DMS 273 treated with DMSO at 0.1 percent for 48 hours (cell line): ENCODE data around the gene SSRP1.

Source experiments
- DNase-seq: peaks from one replicate; lab custom pipeline; 2025; lab: John Stamatoyannopoulos, UW

The SSRP1 gene

DNA sequence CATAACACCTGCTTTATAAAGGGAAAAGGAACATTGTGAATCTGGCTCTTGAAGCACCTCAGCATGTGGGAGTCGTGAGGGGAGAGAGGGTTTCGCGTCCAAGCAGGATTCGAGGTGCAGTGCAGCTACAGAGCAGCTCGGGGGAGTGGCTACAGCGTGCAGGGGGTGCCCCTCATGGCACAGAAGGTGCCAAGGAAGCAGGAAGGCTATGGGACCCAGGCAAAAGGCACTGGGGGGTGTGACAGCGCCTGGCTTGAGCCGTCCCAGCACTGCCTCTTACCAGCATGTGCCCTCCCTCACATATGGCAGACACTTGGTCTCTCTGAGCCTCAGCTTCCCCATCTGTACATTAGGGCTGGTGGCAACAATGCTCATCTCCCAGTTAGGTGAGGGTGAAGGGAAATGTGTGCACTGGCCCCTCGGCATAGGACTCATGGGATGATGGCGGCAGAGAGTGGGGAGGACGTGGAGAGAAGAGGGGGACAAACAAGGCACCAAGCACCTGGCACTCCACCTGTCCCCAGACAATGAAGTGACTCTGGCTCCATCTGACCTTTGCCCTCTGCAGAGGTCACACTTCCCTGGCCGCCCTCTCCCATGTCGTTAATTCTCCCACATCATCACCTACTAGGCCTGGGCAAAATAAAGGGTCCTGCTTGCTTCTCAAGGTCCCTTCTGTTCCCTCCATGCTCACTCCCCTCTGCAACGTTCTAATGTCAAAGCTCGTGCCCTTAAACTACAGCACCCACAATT lies 21.3 kb downstream of the SSRP1 start:
- no peak for DNase-seq

DNA sequence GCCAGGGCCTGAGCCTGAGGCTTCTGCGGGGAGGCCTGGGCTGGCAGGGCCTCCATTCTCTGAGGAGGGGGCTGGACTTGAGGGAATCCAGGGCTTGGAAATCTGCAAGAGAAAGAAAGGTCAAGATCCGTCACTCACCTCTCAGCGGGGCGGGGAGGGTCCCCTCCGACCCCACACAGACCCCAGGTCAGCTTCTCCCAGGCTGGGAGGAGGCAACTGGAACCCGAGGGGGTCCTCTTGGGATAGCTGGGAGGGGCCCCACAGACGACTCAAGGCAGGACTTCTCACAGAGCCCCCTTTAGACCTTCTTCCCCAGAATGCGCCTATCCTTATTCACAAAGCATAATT lies 21.9 kb downstream of the SSRP1 start:
- DNase-seq: no peak

DNA sequence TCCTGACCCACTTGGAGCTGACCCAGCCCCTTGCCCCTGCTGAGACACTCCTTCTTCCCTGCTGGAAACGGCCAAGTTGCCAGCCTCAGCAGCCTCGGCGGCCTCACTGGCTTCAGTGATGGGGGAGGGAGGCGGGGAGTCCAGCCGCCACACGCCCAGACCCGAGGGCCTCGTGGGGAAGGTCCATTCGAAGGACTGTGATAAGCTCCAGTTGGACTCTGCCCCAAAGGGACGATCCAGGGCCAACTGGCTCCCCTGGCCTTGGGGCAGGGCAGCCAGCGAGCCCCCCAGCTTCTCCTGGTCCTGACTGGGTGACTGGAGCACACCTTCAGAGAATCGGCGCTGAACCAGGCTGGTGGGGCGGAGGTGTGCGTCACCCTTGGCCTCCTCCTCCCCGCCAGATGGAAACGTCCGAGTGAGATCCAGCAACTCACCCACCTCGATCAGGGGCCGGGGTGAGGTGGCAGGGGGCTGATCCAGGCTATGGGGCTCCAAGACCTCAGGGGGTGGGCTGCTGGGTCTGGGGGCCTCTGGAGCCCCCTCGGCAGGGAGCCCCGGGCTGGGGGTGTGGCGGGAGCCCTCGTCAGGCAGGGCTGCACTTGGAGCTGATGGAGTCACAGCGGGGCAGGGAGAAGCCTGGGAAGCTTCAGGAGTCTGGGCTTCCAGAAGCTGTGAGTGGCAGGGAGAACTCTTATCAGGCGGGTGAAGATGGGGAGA lies 22.5 kb downstream of the SSRP1 start:
- DNase-seq: no peak

DNA sequence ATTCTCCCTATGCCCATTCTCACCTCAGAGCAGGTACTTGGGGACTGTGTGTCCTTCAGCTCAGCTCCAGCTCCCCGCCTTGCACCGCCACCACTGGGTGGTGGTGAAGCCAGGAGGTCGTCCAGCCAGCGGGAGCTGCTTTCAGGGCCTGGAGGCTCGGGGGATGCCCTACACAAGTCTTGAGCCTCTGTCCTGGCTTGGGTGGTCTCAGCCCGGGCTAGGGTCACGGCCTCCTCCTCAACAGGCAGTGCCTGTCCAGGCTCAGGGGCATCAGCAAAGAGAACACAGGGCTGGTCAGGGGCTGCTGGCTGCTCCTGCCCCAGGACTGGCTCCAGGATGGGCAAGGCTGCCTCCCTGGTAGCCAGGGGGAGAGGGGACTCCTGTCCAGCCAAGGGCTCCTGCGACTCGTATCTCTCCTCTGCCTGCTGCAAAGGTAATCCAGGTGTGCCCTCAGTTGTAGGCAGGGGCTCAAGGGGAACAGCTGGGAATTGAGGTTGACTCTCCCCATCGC lies 23.1 kb downstream of the SSRP1 start:
- DNase-seq: no peak

DNA sequence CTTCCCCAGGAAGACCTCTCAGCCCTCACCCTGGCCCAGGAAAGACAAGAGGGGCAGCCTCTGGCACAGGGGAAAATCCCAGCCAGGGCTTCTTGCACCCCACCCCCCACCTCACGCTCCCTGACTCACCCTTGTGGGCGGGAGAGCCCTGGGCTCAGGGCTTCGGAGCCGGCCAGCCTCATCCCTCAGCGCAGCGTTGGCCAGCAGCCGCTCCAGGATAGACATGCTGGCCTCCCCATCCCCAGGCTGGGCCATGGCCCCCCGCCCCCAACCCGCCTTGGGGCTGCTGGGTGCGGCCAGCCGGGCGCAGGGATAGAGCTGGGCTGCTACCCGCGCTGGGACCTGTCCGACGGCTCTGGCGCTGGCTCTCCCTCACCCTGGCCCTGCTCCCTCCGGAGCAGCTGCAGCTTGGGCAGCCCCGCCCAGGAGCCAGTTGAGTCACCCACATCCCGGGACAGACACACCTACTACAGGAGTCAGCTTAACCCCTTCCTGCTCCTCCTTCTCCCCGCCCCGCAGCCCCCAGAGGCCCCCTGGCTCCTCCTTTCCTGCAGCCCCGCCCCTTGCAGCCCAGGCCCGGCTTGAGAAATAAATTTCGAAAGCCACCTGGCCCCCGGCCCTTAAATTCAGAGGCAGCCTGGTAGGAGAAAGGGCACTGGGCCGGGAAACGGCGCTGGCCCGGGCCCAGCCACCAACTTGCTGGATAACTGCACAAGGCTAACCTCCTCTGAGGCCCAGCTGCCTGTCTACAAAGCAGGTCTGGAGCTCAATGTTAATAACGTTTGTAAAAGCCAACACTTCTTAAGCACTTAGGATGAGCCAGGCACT lies 24.4 kb downstream of the SSRP1 start:
- peak; percentile 50 for DNase-seq

DNA sequence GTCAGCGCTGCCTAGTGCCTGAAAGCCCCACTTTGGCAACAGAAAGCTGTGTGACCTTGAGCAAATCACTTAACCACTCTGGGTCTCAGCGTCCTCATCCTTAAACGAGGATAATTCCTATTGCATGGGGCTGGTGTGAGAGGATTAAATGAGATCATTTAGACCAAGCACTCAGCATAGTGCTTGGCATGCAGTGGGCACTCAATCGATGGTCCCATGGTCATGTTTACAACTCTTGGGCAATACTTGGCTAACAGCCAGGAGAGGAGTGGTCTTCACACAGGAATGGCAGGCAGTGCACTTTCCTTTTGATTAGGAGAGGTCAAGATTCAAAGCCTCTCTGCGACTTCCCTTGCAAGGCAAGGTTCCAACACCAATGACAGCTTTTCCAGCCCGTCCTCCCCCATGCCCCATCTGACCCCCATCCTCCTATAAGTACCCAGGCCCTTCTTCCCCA lies 25.0 kb downstream of the SSRP1 start:
- no peak for DNase-seq

DNA sequence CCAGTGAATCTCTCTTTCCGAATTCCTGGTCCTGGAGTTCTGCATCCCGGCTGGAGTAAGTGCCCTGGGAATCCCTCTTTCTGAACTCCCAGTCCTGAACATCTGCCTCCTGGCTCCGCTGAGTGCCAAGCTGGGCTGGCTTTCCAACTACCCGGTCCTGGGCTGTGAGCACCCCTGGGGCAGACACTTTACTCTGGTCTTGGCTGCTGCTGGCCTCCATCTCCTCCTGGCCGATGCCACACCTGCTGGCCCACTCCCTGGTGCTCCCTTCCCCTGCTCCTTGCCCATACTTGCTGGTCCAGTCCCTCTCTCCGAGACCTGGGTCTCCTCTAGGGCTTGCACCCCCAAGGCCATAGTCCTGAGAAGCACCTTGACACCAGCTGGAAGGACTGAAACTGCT lies 25.6 kb downstream of the SSRP1 start:
- DNase-seq: no peak

DNA sequence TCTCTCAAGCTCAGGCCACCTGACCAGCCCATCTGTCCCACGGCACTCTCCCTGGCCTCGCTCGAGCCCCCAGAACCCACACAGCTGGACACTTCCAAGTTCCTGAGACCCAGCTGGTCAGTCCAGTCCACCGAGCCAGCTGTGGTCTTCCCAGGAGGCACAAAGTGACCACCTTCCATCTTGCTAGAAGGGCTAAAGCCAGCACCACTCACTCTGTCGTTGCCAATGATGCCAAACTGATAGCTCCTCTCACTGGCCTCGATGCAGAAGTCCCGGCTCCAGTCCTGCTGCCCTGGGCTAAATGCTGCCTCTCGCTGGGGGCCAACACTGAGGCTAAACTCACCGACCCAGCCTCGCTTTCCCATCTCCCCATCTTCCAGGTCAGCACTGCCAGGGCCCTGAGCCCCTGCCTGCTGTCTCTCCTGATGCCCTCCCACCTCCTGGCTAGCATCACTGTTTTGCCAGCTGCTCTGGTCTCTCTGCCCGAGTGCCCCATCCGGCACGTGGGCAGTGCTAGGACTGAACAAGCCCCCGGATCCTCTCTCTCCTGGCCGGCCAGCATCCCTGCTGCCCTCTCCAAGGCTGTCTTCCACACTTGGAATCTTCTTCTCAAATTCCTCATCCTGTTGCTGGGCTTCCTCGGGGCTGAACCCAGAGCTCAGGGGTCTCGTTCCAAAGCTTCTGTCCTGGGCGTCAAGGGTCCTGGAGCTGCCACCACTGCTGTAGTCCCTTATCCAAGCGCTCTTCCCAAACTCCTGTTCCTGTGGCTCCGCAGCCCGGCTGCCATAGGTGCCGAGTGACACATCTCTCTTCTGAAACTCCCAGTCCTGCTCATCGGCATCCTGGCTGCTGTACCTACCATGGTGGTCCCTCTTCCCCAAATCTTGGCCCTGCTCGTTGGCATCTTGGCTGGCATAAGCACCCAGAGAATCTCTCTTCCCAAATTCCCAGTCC lies 26.3 kb downstream of the SSRP1 start:
- no peak for DNase-seq

DNA sequence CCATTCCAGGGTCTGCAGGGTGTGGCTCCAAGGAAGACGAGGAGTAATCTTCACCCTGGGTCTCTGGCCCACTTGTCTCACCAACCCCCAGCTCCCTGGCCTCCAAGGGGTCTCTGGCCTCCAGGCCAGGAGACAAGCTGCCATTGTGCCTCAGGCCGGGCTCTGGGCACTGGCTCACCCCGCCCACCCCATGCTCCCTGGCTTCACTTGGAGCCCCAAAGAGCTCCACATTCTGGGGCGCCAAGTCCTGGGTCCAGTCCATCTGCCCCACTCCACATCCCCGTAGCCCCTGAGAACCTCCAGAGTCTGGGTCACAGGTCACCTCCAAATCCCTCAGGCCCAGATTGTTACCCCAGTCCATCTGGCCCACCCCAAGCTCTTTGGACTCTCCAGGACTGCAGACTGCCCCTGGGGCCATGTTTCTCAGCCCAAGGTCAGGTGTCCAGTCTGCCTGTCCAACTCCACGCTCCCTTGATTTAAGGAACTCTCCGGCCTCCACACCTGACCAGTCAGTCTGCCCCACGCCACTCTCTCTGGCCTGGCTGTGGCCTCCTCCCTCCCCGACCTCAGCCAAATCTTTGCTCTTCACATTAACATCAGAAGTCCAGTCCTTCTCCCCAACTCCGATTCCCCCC lies 27.1 kb downstream of the SSRP1 start:
- DNase-seq: no peak

DNA sequence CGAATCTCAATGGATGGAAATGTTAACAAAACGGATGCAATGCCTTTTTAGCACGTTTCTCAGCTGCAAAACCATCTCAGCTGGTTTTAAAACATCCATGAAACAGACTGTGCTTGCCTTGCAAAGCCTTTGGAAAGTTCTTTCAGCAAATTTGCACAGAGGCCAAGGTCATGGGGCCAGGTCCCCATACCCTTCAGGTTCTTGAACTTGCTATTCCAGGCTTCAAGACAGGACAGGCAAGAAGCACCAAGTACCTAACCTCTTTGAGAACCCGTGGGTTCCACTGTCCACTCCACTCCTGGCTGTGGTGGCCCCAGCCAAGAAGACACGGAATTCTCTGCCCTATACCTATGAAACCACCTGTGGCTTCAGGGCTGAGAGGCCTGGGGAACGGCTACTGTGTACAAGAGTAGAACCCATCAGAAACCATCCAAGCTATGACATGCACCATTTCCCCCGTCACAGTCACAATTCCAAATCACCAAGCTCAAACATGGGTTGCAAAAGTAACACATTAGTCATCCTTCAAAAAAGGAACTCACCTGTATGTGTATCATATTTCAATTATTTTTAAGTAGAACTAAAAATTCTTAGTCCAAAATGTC lies 27.9 kb downstream of the SSRP1 start:
- no peak for DNase-seq

DNA sequence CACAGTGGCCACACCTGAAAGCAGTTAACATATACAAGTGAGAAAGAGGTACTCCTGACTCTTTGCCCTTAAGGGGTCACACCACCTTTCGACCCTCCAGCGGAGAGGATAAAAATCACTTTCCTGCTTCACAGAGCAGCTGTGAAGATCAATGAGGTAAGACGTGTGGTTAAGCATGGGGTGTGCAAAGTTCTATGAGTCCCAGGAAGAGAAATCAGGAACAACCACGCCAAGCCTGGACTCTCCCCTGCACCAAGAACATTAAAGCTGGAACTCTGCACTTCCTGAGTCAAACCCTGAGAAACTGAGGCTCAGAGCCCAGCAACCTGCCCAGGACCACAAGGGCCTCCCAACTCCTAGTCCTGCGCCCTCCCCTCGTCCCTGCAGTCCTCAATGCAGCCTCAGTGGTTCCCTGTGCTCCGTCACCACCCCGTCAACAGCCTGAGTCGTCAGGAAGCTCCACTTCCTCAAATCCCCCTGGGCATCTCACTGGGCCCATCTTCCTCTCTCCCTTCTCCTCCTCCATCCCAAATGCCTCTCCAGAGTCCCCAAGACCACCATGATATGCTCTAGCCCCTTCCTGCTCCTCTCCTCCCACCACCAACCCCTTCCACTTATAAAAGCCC lies 28.6 kb downstream of the SSRP1 start:
- DNase-seq: no peak

DNA sequence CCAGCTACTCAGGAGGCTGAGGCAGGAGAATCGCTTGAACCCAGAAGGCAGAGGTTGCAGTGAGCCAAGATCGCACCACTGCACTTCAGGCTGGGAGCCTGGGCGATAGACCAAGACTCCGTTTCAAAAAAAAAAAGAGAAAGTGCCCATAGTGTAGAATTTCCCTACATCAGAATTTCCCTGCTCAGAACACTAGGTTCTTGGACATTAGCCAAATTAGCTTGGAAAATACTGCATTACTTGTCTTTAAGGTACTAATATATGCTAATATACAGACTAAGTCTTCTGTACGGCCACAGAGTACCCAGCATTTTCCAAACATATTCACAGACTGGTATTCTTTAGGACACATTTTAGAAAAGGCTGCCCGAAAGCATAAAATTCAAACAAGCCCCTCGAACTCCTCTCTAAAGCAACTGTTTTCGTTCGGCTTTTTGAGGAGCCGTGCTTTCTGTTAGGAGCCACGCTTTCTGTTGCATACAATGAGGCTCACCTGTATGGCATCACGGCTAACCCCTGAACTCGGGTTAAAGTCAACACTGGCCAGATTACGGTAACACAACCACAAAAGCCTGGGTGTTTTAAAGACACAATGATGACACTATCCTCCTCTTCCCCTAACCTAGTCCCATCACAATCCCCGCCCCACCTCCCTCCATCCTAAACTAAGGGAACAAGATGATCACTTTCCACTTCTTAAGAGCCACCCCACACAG lies 29.4 kb downstream of the SSRP1 start:
- no peak for DNase-seq

DNA sequence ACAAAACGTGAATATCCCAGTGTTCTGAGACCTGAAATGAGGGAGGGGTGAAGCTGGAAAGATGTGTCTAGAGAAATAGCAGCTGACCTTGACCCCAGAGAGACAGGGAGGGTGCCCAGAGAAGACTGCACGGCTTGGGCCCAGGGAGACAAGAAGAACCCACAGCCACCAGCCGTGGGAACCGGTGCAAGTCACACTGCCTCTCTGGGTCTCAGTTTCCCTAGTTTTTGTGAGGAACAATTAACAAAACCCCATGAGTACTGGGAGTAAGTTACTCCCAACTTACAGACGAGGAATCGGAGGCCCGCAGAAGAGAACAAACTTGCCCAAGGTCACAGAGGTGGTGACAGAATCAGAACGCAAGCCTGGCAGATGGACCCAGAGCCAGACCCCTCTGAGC lies 30.2 kb downstream of the SSRP1 start:
- DNase-seq: no peak

DNA sequence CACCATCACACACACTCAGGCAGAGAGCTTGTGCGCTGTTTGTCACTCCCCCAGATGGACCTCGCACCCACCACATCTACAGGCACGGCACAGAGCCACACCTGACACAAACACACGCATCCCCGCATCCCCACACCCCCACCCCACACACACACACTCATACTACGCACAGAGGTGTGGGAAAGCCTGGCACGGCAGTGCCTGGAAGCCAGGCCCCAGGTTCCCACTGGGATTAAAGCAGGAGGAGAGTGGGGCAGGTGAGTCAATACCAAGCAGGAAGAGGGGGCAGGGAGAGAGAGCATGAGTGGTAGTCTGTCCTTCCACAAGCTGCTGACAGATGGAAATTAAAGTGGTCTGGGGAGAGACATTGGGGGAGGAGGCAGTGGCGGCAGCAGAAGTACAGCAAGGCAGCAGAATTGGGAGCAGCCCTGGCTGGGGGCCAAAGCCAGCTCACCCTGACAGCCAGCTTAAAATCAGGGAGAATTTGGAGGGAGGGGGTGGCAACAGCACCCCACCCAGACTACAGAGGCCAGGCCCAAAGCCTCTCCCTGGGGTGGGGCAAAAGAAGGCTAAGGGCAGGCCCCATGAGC lies 31.6 kb downstream of the SSRP1 start:
- DNase-seq: peak; percentile 11

DNA sequence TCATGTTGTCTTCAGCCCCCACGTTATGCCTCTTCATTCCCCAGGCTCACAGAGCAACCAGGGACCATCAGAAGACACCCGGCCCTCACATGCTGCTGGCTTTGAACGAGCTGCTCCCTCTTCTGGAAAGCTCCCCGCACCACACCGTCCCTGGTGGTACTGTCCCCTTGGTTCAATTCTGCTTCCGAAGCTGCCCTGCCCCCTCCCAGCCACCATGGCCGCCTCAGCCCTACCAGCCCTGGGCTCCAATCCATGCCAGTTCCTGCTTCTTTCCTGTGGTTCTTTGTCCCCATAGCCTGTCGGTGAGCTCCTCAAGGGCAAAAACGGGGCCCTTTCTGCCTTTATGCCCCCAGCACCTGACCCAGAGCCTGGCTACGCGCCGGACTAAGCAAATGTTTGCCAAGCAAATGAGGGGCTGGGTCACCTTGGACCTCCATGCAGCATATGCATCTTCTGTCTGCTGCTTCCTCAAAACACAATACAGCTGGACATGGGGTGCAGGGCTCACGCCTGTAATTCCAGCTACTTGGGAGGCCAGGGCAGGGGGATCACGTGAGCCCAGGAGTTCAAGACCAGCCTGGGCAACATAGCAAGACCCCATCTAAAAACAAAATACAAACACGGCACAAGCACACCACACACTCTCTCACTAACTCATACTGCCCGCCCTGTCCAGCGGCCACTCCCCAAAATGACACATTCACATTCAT lies 32.3 kb downstream of the SSRP1 start:
- no peak for DNase-seq

DNA sequence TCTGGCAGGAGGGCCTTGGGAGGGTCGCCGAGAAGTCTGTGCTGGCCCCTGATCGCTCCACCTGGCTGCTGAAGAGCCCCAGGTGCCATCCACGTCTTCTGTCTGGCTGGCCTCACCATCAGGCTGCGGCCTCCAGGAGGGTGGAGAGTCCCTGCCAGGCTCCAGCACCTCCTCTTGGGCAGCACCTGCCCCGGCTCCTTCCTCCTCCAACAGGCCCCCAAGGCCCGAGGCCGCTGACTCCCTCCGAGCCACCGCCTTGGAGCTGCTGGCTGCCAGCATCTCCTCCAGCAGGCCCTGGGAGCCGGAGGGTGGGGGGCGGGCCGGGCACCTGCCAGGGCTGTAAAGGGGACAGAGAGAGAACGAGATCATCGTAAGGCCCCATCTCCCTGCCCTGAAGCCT lies 33.2 kb downstream of the SSRP1 start:
- no peak for DNase-seq

DNA sequence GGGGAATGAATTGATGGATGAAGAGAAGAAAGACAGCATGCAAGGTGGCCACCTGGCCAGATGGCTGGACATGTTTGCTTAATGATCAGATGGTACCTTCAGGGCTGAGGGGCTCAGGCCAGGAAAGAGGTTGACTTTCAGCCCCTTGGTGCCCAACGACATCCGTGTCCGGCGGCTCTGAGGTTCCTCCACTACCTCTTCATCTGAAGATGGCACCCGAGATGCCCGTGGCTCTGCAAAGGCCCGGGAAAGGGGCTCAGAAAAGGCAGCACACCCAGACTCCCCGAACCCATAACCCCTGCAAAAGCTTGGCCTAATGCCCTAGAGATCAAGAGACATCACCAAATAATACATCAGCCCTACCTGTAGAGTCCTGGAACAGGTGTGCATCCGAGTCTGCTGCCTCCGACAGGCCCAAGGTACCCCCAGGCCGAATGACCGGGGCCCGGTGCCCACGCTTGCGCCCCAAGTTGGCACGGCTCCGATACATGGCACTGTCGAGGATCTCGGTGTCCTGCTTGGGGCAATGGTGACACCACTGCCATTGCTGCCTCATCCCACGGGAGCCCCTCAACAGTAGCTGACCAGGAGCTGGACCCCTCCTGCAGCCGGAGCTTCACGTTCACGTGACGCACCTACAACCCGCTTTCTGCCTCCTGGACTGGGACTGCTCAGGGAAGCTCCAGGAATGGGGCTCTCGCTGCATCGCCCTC lies 33.8 kb downstream of the SSRP1 start:
- no peak for DNase-seq

DNA sequence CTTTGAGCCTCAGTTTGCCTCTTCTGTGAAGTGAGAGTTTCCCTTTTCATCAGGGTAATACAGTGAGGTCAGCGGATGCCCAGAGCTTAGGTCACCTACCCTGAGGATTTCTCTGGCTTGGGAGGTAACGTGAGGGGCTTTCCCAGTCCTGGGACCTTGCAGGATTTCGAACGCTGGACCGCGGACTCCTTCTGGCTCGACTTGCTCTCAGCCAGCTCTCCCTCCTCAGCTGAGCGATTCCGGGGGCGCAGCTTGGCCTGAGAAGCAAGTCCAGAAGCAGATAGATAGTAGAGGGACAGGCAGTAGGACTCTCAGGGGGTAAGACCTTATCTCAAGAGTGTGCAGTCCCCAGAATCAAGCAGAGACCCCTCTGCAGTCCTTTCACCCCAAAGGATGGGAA lies 34.9 kb downstream of the SSRP1 start:
- DNase-seq: no peak
